H9 (cell line): ENCODE measurements around the gene UMAD1. TPM values are rescaled to one million over a fixed set of nuclear protein-coding genes. Genes with fewer than 3 reads are reported as not detected.

Experiments
- DNase-seq: peaks from one replicate; pipeline ENCODE4 v3.0.0-alpha.2; 2017
- H2AFZ ChIP-seq: one replicate; pipeline ENCODE4 v1.6.1; 2013; ENCODE audit warnings: mild to moderate bottlenecking, low read length, control low read depth, moderate library complexity
- H2AK5ac ChIP-seq: 2 replicates; pipeline ENCODE4 v1.6.1; 2013; ENCODE audit warnings: low read length, control low read depth, mixed read lengths; ENCODE audit not compliant: insufficient read length
- H2BK120ac ChIP-seq: one replicate; pipeline ENCODE4 v1.6.1; 2013; ENCODE audit warnings: low read depth, mild to moderate bottlenecking, low read length, control low read depth, inconsistent platforms; ENCODE audit not compliant: poor library complexity, severe bottlenecking
- H2BK12ac ChIP-seq: 2 replicates; pipeline ENCODE4 v1.6.1; 2013; ENCODE audit warnings: low read length, control low read depth, mixed read lengths, low read depth; ENCODE audit not compliant: insufficient read length
- H2BK15ac ChIP-seq: 2 replicates; pipeline ENCODE4 v1.6.1; 2013; ENCODE audit warnings: low read depth, low read length, control low read depth
- H2BK20ac ChIP-seq: one replicate; pipeline ENCODE4 v1.6.1; 2013; ENCODE audit warnings: low read depth, mild to moderate bottlenecking, low read length, control low read depth, inconsistent platforms; ENCODE audit not compliant: poor library complexity, severe bottlenecking
- H2BK5ac ChIP-seq: 2 replicates; pipeline ENCODE4 v1.6.1; 2013; ENCODE audit warnings: low read length, control low read depth, mixed read lengths; ENCODE audit not compliant: insufficient read length
- H3K14ac ChIP-seq: 2 replicates; pipeline ENCODE4 v1.6.1; 2013; ENCODE audit warnings: low read length, control low read depth; ENCODE audit not compliant: insufficient read depth
- H3K18ac ChIP-seq: 2 replicates; pipeline ENCODE4 v1.6.1; 2013; ENCODE audit warnings: low read depth, mild to moderate bottlenecking, mixed read lengths, low read length, control low read depth; ENCODE audit not compliant: insufficient read length
- H3K23ac ChIP-seq: 2 replicates; pipeline ENCODE4 v1.6.1; 2013; ENCODE audit warnings: low read length, control low read depth, mixed read lengths, low read depth; ENCODE audit not compliant: insufficient read length
- H3K23me2 ChIP-seq: 2 replicates; pipeline ENCODE4 v1.6.1; 2013; ENCODE audit warnings: low read depth, mild to moderate bottlenecking, mixed read lengths, low read length, control low read depth; ENCODE audit not compliant: insufficient read length, poor library complexity, severe bottlenecking
- H3K27ac ChIP-seq: 2 replicates; pipeline ENCODE4 v1.5.1; 2013; ENCODE audit warnings: low read length, control low read depth, mixed read lengths, low read depth; ENCODE audit not compliant: insufficient read length
- H3K27me3 ChIP-seq: 2 replicates; pipeline ENCODE4 v1.6.1; 2013; ENCODE audit warnings: low read length, control low read depth, inconsistent platforms; ENCODE audit not compliant: insufficient read depth
- H3K4ac ChIP-seq: 2 replicates; pipeline ENCODE4 v1.6.1; 2013; ENCODE audit warnings: low read depth, mild to moderate bottlenecking, control low read depth, inconsistent platforms, low read length, moderate library complexity
- H3K4me1 ChIP-seq: 2 replicates; pipeline ENCODE4 v1.6.1; 2013; ENCODE audit warnings: low read length, control low read depth, inconsistent platforms; ENCODE audit not compliant: insufficient read depth
- H3K4me2 ChIP-seq: 2 replicates; pipeline ENCODE4 v1.6.1; 2013; ENCODE audit warnings: low read length, control low read depth, mixed read lengths; ENCODE audit not compliant: insufficient read length, insufficient read depth
- H3K56ac ChIP-seq: 2 replicates; pipeline ENCODE4 v1.6.1; 2013; ENCODE audit warnings: low read depth, mild to moderate bottlenecking, mixed read lengths, low read length, control low read depth; ENCODE audit not compliant: insufficient read length
- H3K79me1 ChIP-seq: 2 replicates; pipeline ENCODE4 v1.6.1; 2013; ENCODE audit warnings: low read depth, mild to moderate bottlenecking, moderate library complexity, low read length, control low read depth, inconsistent platforms; ENCODE audit not compliant: insufficient read depth, poor library complexity, severe bottlenecking
- H3K79me2 ChIP-seq: 2 replicates; pipeline ENCODE4 v1.6.1; 2013; ENCODE audit warnings: low read length, control low read depth, inconsistent platforms; ENCODE audit not compliant: insufficient read depth
- H3K9ac ChIP-seq: 2 replicates; pipeline ENCODE4 v1.6.1; 2013; ENCODE audit warnings: low read length, control low read depth, mixed read lengths; ENCODE audit not compliant: insufficient read length; ENCODE audit errors: extremely low read depth
- H3K9me3 ChIP-seq: one replicate; pipeline ENCODE4 v1.6.1; 2013; ENCODE audit warnings: low read depth, low read length, inconsistent platforms; ENCODE audit not compliant: control insufficient read depth
- H3T11ph ChIP-seq: one replicate; pipeline ENCODE4 v1.6.1; 2013; ENCODE audit warnings: mild to moderate bottlenecking, low read length, control low read depth, inconsistent platforms
- H4K20me1 ChIP-seq: one replicate; pipeline ENCODE4 v1.6.1; 2013; ENCODE audit not compliant: control insufficient read depth, insufficient read length, insufficient read depth
- H4K5ac ChIP-seq: 2 replicates; pipeline ENCODE4 v1.6.1; 2013; ENCODE audit warnings: low read depth, mild to moderate bottlenecking, mixed read lengths, low read length, control low read depth; ENCODE audit not compliant: insufficient read length
- H4K8ac ChIP-seq: replicated peaks from 2 replicates; pipeline ENCODE4 v1.6.1; 2013; ENCODE audit warnings: low read length, control low read depth, mixed read lengths, low read depth; ENCODE audit not compliant: insufficient read length
- H4K91ac ChIP-seq: 2 replicates; pipeline ENCODE4 v1.6.1; 2013; ENCODE audit warnings: low read depth, mild to moderate bottlenecking, moderate library complexity, mixed read lengths, low read length, control low read depth; ENCODE audit not compliant: insufficient read length
- H3K27ac Mint-ChIP-seq, 3 experiments: 2 replicates in 2 of 3; 3 replicates in 1 of 3; pipeline ENCODE4 v1.8.0; 2020 to 2021; ENCODE audit warnings: mixed read lengths in 3 of 3, mild to moderate bottlenecking in 1 of 3, moderate library complexity in 1 of 3
- H3K27me3 Mint-ChIP-seq: 2 replicates; pipeline ENCODE4 v1.8.0; 2021; ENCODE audit warnings: low read depth, mild to moderate bottlenecking, moderate library complexity, mixed read lengths
- H3K36me3 Mint-ChIP-seq, 3 experiments: 2 replicates in 2 of 3; 3 replicates in 1 of 3; pipeline ENCODE4 v1.8.0; 2020 to 2021; ENCODE audit warnings: low read depth in 3 of 3, mixed read lengths in 3 of 3; ENCODE audit not compliant: insufficient read depth in 1 of 3
- H3K4me1 Mint-ChIP-seq, 2 experiments: 2 replicates each; pipeline ENCODE4 v1.8.0; 2020; ENCODE audit warnings: mixed read lengths in 2 of 2
- H3K4me3 Mint-ChIP-seq, 2 experiments: 2 replicates in 1 of 2; 3 replicates in 1 of 2; pipeline ENCODE4 v1.8.0; 2020 to 2021; ENCODE audit warnings: mild to moderate bottlenecking in 2 of 2, mixed read lengths in 2 of 2, moderate library complexity in 1 of 2
- H3K9me3 Mint-ChIP-seq, 2 experiments: 2 replicates in 1 of 2; 3 replicates in 1 of 2; pipeline ENCODE4 v1.8.0; 2020; ENCODE audit warnings: mild to moderate bottlenecking in 2 of 2, mixed read lengths in 2 of 2, moderate library complexity in 1 of 2
- CTCF ChIP-seq: fragments of 200-600 bp; sonication (generic); conservative IDR thresholded peaks from 3 replicates; pipeline ENCODE4 v1.8.0; 2021; ENCODE audit warnings: antibody characterized with exemption, mild to moderate bottlenecking
- WGBS: extraction: QIAGEN DNeasy Blood & Tissue Kit; methylation state at CpG from one replicate; pipeline ENCODE4 v1.1.7; 2013; ENCODE audit warnings: missing lambda C conversion rate, low lambda C conversion rate, mixed read lengths; ENCODE audit not compliant: insufficient read length; ENCODE audit errors: extremely low coverage; 5-methylcytosine and 5-hydroxymethylcytosine counted together
- total RNA-seq: library from RNA; stranded (reverse); gene quantifications from 2 replicates; pipeline ENCODE4 v1.2.1, GENCODE V29; 2021

The UMAD1 gene
- total RNA-seq, 1 experiment from 2014 or later, result 8.9 TPM

- H3K14ac ChIP-seq, result no peak overlapping the region
- Mint-ChIP-seq H3K36me3 (peaks cover 0 to 2% (median 0%) of the 10 kb centered on the region in 3 experiments; a peak in 1 of 7 replicates), H3K9me3 (peaks cover 0 to 2% of the 10 kb centered on the region in 2 experiments; a peak in 1 of 5 replicates), H3K4me1 (no peaks in the 10 kb centered on the region), H3K27ac (no peak overlapping the region; a peak in 1 of 7 replicates), H3K27me3 (no peaks in the 10 kb centered on the region), H3K4me3 (no peak overlapping the region)
- H2BK120ac ChIP-seq, result no peak overlapping the region
- H2AFZ ChIP-seq, result no peak overlapping the region
- H2BK20ac ChIP-seq, result no peak overlapping the region
- no peak overlapping the region for H2BK5ac ChIP-seq
- H3K23ac ChIP-seq, result no peak overlapping the region
- H3K79me2 ChIP-seq, result no peaks in the 10 kb centered on the region
- no peaks in the 10 kb centered on the region for H4K20me1 ChIP-seq
- no peak for DNase-seq
- H3K9me3 ChIP-seq, result no peaks in the 10 kb centered on the region
- H3K18ac ChIP-seq, result no peak overlapping the region
- no peak overlapping the region for H2BK15ac ChIP-seq
- H4K5ac ChIP-seq, result no peak overlapping the region
- WGBS, result no CpG with 5 or more reads among the region's 5 CpGs
- no peak overlapping the region for H2AK5ac ChIP-seq
- no peaks in the 10 kb centered on the region for H3K27me3 ChIP-seq
- H4K91ac ChIP-seq, result no peak overlapping the region
- no peak overlapping the region for H3K9ac ChIP-seq
- H3K56ac ChIP-seq, result no peak overlapping the region
- H3K4me2 ChIP-seq, result no peak overlapping the region
- no peaks in the 10 kb centered on the region for H3K79me1 ChIP-seq
- no peak overlapping the region for H4K8ac ChIP-seq
- H3T11ph ChIP-seq, result no peak overlapping the region
- H2BK12ac ChIP-seq, result no peak overlapping the region
- H3K4me1 ChIP-seq, result no peaks in the 10 kb centered on the region
- TF ChIP-seq CTCF, result no peak
- H3K27ac ChIP-seq, result no peak overlapping the region
- H3K23me2 ChIP-seq, result no peaks in the 10 kb centered on the region
- no peak overlapping the region for H3K4ac ChIP-seq
These were observed 80.4 kb downstream of the UMAD1 start for GRCh38 chr7:7720750-7721621.
